Measurements from ENCODE around the gene KLHL14. TPM values are rescaled to one million over a fixed set of nuclear protein-coding genes. Genes with fewer than 3 reads are reported as not detected.
A peak's percentile ranks its signal among the peaks of the same experiment; 100 is the strongest.

Gene KLHL14
- total RNA-seq, 4 donors from 2014 or later, result 0.19 to 0.79 (median 0.40) TPM

DNA sequence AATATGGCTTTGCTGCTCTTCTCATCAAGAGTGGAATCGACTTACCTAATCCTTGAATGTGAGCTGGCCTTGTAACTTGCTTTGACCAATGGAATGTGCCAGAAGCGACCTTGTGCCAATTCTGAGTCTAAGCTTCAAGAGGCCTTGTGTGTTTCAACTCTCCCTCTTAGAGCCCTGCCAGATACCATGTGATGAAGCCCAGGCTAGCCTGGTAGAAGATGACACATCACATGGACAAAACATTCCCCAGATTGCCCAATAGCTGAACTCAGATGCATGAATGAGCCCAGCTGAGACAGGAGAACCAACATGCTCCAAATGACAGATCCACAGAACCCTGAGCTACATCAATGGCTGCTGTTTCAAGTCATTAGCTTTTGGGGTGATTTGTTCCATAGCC is 4.2 kb upstream of the KLHL14 start:
- TF ChIP-seq, protein P1, sequence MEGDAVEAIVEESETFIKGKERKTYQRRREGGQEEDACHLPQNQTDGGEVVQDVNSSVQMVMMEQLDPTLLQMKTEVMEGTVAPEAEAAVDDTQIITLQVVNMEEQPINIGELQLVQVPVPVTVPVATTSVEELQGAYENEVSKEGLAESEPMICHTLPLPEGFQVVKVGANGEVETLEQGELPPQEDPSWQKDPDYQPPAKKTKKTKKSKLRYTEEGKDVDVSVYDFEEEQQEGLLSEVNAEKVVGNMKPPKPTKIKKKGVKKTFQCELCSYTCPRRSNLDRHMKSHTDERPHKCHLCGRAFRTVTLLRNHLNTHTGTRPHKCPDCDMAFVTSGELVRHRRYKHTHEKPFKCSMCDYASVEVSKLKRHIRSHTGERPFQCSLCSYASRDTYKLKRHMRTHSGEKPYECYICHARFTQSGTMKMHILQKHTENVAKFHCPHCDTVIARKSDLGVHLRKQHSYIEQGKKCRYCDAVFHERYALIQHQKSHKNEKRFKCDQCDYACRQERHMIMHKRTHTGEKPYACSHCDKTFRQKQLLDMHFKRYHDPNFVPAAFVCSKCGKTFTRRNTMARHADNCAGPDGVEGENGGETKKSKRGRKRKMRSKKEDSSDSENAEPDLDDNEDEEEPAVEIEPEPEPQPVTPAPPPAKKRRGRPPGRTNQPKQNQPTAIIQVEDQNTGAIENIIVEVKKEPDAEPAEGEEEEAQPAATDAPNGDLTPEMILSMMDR (IDR thresholded peaks at IDR 0.05), result no peak
- DNase-seq (ENCODE audit: low spot score), result no peak
- no peak for ATAC-seq (ENCODE audit: low FRiP score)

DNA sequence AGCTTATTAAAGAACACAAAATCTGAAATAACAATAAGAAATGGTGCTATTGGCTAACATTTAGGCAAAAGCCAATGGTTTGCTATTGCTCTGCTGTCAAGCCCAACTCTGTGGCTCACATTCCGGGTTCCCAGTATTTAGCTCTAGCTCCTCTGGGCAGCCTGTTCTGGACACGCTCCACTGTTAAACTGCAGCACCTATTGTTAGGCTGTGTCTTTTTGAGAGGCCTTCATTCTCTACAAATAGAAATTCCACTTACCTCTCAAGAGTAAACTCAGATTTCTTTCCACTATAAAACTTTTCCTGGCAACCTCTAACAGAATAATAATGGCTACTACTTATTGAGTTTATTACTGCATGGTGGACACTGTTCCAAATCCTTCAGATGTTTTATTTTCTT is 3.7 kb upstream of the KLHL14 start:
- TF ChIP-seq, protein P1 (IDR thresholded peaks at IDR 0.05), result no peak
- ATAC-seq (ENCODE audit: low FRiP score) (no peak), DNase-seq (ENCODE audit: low spot score) (no peak)

DNA sequence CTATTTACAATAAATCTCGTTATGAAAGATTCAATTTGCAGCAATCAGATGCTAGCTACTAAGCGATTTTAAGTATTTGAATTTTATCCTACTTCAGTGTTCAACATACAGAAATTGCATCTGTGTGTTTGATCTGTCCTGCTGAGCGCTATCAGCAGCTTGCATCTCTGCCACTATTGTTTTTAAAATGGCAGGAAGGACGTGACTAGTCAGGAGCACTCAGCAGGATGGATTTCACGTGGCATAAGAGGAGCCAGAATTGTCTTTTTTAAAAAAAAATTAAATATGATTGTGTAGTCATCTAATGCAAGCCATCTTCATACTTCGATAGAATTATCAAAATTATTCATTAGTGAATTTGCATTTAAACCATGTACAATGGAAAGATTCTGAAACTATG is 2.8 kb upstream of the KLHL14 start:
- TF ChIP-seq, protein P1 (IDR thresholded peaks at IDR 0.05), result no peak
- ATAC-seq (ENCODE audit: low FRiP score) (no peak), DNase-seq (ENCODE audit: low spot score) (no peak)

DNA sequence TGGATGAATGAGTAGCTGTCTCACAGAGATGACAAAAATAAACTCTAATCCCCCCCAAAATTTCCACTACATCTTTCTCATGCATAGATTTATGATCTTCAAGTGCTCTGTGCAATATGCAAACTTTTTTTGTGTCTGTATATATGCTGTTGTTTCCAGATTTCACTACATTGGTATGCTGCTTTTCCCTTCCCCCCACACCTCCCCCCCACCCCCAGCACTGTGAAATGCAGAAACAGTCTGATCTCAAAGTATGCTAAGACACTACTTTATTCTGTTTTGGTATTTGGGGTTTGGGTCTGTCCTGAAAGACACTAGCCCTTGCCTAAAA is 524 bp upstream of the KLHL14 start:
- TF ChIP-seq, protein P1 (IDR thresholded peaks at IDR 0.05), result no peak
- ATAC-seq (ENCODE audit: low FRiP score), result no peak
- no peak for DNase-seq (ENCODE audit: low spot score)

DNA sequence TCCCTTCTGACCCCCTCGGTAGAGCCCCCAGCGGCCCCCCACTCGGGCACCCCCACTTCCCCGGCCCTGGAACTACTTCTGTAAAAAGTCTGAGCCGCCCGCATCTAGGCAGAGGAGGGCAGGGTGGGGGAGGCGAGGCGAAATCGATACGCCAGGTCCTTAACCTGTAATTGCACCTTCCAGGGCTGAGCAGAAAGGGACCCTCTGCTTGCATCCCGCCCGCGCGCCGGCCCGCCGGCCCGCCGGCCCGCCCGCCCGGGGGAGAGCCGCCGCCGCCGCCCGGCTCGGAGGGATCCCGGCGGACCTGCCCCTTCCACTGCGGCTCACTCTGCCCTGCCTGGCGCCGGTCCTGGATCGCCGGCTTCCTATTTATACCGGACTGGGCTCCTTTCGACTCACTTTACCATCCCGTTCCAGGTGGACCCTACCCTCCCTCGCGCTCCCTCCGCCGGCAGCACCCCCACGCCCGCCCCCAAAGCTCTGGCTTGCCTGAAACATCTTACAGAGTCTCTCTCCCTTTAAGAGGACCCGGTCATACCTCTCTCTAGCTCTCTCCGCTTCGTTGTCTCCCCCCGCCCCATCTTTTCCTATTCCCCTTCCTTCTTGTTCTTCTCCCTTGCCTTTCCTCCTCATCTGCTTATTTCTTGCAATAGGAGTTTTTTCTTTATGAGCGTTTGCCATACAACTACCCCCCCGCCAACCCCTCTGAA is 797 bp downstream of the KLHL14 start:
- ATAC-seq (ENCODE audit: low FRiP score) (peak; percentile 41), DNase-seq (ENCODE audit: low spot score) (no peak)
- TF ChIP-seq, protein P1 (IDR thresholded peaks at IDR 0.05), result no peak

DNA sequence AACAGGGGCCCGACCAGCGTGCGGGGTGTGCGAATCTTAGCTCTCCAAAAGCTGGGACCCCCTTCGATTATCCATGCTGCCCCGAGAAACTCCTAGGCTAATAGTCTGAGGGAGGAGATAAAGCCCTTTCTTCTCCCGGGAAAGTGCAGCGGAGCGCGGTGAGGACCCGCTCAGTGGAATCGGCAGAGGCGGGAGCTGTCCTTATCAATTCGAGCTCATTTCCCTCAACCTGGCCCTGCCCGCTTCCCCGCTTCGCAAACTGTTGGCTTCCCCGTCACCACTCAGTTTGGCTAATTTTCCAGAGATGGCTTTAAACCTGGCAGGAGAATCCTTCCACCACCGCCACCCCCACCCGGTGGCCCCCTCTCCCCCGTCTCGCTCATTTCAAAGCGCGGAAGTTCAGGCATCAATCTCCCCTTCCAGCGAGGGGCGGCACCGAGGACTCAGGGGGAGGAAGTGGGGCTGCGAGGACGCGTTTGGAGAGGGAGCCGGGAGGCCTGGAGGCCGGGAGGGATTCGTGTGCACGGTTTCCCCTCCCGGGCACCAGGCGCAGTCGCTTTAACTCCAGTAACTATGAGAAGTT is 1.6 kb downstream of the KLHL14 start:
- no peak for ATAC-seq (ENCODE audit: low FRiP score)
- TF ChIP-seq, protein P1 (IDR thresholded peaks at IDR 0.05), result no peak
- DNase-seq (ENCODE audit: low spot score), result no peak

DNA sequence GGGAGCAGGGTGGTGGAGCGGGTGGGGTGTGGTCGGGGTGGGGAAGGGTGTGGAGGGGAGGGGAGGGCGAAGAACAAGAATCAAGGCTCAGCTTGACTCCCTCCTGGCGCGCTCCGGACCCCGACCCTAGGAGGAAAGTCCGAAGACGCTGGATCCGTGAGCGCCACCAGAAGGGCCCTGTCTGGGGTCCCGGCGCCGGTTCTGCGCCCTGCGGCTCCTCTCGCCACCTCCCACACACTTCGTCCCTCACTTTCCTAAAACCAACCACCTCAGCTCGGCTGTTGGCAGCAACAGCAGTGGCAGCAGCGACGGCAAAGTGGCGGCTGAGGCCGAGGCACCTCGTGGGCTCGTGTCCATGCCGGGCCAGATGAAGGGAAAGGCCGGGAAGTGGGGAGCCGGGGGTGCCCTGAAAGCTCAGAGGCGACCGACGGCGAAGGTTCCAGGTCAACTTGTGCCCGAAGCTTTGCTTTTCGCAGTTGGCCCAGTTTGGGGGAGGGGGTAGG is 2.1 kb downstream of the KLHL14 start:
- DNase-seq (ENCODE audit: low spot score) (no peak), ATAC-seq (ENCODE audit: low FRiP score) (no peak)
- TF ChIP-seq, protein P1 (IDR thresholded peaks at IDR 0.05), result no peak
